HepG2 (cell line): ENCODE data around the gene MYRFL. TPM values are rescaled to one million over a fixed set of nuclear protein-coding genes. Genes with fewer than 3 reads are reported as not detected.

Experiments
- FIP1L1 ChIP-seq: fragments of 200-400 bp; formaldehyde crosslinking; IDR thresholded peaks from 2 replicates; pipeline ENCODE4 v1.6.1; 2018; ENCODE audit warnings: low read depth, mild to moderate bottlenecking, low read length, moderate library complexity, borderline replicate concordance; ENCODE audit not compliant: insufficient read depth
- GABPB1 ChIP-seq: IDR thresholded peaks from 2 replicates; pipeline ENCODE4 v1.6.1; 2016; ENCODE audit warnings: mild to moderate bottlenecking, missing genetic modification reagents, moderate library complexity, missing compliant biosample characterization
- MEIS1 ChIP-seq: sonication (generic); formaldehyde crosslinking; IDR thresholded peaks from 2 replicates; pipeline ENCODE4 v1.9.0; 2021; ENCODE audit warnings: mild to moderate bottlenecking, missing genetic modification reagents, moderate library complexity, borderline replicate concordance
- MIER2 ChIP-seq: IDR thresholded peaks from 2 replicates; pipeline ENCODE4 v1.6.1; 2016; ENCODE audit warnings: missing biosample characterization, missing genetic modification reagents
- NFYB ChIP-seq: sonication (generic); formaldehyde crosslinking; IDR thresholded peaks from 2 replicates; pipeline ENCODE4 v1.4.0; 2020; ENCODE audit warnings: missing genetic modification reagents
- RFX5 ChIP-seq: IDR thresholded peaks from 2 replicates; pipeline ENCODE4 v1.6.1; 2011; ENCODE audit warnings: low read depth, low read length, improper control_type of control experiment
- TBX2 ChIP-seq: sonication (generic); formaldehyde crosslinking; IDR thresholded peaks from 2 replicates; pipeline ENCODE4 v1.5.0; 2020; ENCODE audit warnings: missing genetic modification reagents, mild to moderate bottlenecking, borderline replicate concordance
- TCF12 ChIP-seq, 2 experiments: fragments of 450-650 bp in 1 of 2; sonication (generic) in 1 of 2; formaldehyde crosslinking in 1 of 2; IDR thresholded peaks; 2 replicates each; pipeline versions ENCODE4 v1.6.1 to v1.8.0; 2017 to 2022; ENCODE audit warnings: antibody characterized with exemption in 1 of 2, mild to moderate bottlenecking in 1 of 2, missing genetic modification reagents in 1 of 2, moderate library complexity in 1 of 2
- TEAD3 ChIP-seq: optimal IDR thresholded peaks from 2 replicates; pipeline ENCODE3; 2016; ENCODE audit warnings: borderline replicate concordance
- ZNF138 ChIP-seq: sonication (generic); formaldehyde crosslinking; IDR thresholded peaks from 2 replicates; pipeline ENCODE4 v1.5.0; 2020; ENCODE audit warnings: mild to moderate bottlenecking, low read depth, missing genetic modification reagents
- ZNF296 ChIP-seq: sonication (generic); formaldehyde crosslinking; conservative IDR thresholded peaks from 2 replicates; pipeline ENCODE4 v1.5.0; 2020; ENCODE audit warnings: mild to moderate bottlenecking, missing genetic modification reagents
- ZNF441 ChIP-seq: sonication (generic); formaldehyde crosslinking; IDR thresholded peaks from 2 replicates; pipeline ENCODE4 v1.7.0; 2021; ENCODE audit warnings: missing genetic modification reagents, borderline replicate concordance
- ZNF468 ChIP-seq: sonication (generic); formaldehyde crosslinking; IDR thresholded peaks from 2 replicates; pipeline ENCODE4 v1.8.0; 2022; ENCODE audit warnings: mild to moderate bottlenecking, moderate library complexity, missing genetic modification reagents
- ZNF569 ChIP-seq: sonication (generic); formaldehyde crosslinking; IDR thresholded peaks from 2 replicates; pipeline ENCODE4 v1.5.0; 2020; ENCODE audit warnings: mild to moderate bottlenecking, missing genetic modification reagents, moderate library complexity, borderline replicate concordance
- ZSCAN31 ChIP-seq: sonication (generic); formaldehyde crosslinking; IDR thresholded peaks from 2 replicates; pipeline ENCODE4 v1.5.0; 2020; ENCODE audit warnings: low read depth, mild to moderate bottlenecking, missing genetic modification reagents
- polyA plus RNA-seq, 8 experiments: library from polyadenylated mRNA; depleted of rRNA in 3 of 8; stranded (reverse) in 7 of 8; unstranded in 1 of 8; fragments of >200 nt; fragmentation: Illumina TruSeq in 4 of 8; extraction: Trizol in 4 of 8; gene quantifications; 2 replicates each; pipeline versions ENCODE4 v1.2.1 to v1.2.3, GENCODE V29; 2011 to 2016; ENCODE audit warnings: low read depth in 4 of 8, missing spikeins in 1 of 8, mixed read lengths in 1 of 8; ENCODE audit not compliant: insufficient read depth in 1 of 8
- total RNA-seq, 5 experiments: library from RNA; depleted of rRNA; stranded (reverse); fragments of >200 nt; fragmentation: Illumina TruSeq; extraction: Trizol; gene quantifications; 2 replicates each; pipeline ENCODE4 v1.2.3, GENCODE V29; 2016; ENCODE audit warnings: low read depth in 1 of 5
- TF ChIP-seq, protein P1 (sequence below): IDR thresholded peaks from 2 replicates; pipeline ENCODE4 v1.6.1; 2016; ENCODE audit warnings: low read depth, missing genetic modification reagents, missing compliant biosample characterization
- TF ChIP-seq, protein P2 (sequence below): fragments of 450-650 bp; IDR thresholded peaks from 2 replicates; pipeline ENCODE4 v1.6.1; 2017; ENCODE audit warnings: mild to moderate bottlenecking
- TF ChIP-seq, protein P3 (sequence below): sonication (generic); formaldehyde crosslinking; IDR thresholded peaks from 2 replicates; pipeline ENCODE4 v1.4.0; 2020; ENCODE audit warnings: missing genetic modification reagents, low read depth, mild to moderate bottlenecking, borderline replicate concordance
- TF ChIP-seq, protein P4 (sequence below): sonication (generic); formaldehyde crosslinking; IDR thresholded peaks from 2 replicates; pipeline ENCODE4 v1.8.0; 2022; ENCODE audit warnings: missing genetic modification reagents, mild to moderate bottlenecking, borderline replicate concordance

MYRFL gene
- total and polyA plus RNA-seq, 2 of the 13 experiments (the other 11 are each of a cell fraction or from before 2014, with no cell fraction given), result 0.09 to 0.11 TPM

DNA sequence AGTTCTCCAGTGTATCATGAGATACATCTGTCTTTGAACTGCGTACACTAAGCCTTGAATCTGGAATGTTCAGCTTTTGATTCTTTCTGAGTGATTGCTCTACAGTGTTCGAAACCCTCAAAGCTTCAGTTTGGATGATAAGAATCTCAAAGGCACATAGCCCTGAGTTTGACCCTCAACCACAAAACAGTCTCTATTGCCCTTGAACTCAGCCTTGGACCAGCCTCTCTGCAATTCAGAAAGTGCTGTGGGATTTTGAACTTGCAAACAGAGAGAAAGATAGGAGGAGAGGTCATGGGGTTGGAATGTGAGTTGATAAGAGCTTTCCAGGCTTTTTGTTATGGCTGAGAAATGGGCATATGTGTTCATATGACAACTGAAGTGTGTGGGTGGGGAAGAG lies 100.3 kb downstream of the MYRFL start (continued):
- TF ChIP-seq, protein P1, sequence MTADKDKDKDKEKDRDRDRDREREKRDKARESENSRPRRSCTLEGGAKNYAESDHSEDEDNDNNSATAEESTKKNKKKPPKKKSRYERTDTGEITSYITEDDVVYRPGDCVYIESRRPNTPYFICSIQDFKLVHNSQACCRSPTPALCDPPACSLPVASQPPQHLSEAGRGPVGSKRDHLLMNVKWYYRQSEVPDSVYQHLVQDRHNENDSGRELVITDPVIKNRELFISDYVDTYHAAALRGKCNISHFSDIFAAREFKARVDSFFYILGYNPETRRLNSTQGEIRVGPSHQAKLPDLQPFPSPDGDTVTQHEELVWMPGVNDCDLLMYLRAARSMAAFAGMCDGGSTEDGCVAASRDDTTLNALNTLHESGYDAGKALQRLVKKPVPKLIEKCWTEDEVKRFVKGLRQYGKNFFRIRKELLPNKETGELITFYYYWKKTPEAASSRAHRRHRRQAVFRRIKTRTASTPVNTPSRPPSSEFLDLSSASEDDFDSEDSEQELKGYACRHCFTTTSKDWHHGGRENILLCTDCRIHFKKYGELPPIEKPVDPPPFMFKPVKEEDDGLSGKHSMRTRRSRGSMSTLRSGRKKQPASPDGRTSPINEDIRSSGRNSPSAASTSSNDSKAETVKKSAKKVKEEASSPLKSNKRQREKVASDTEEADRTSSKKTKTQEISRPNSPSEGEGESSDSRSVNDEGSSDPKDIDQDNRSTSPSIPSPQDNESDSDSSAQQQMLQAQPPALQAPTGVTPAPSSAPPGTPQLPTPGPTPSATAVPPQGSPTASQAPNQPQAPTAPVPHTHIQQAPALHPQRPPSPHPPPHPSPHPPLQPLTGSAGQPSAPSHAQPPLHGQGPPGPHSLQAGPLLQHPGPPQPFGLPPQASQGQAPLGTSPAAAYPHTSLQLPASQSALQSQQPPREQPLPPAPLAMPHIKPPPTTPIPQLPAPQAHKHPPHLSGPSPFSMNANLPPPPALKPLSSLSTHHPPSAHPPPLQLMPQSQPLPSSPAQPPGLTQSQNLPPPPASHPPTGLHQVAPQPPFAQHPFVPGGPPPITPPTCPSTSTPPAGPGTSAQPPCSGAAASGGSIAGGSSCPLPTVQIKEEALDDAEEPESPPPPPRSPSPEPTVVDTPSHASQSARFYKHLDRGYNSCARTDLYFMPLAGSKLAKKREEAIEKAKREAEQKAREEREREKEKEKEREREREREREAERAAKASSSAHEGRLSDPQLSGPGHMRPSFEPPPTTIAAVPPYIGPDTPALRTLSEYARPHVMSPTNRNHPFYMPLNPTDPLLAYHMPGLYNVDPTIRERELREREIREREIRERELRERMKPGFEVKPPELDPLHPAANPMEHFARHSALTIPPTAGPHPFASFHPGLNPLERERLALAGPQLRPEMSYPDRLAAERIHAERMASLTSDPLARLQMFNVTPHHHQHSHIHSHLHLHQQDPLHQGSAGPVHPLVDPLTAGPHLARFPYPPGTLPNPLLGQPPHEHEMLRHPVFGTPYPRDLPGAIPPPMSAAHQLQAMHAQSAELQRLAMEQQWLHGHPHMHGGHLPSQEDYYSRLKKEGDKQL, result peak; percentile 87; the same call in 1 of the 2 replicates
- TF ChIP-seq, protein P2, sequence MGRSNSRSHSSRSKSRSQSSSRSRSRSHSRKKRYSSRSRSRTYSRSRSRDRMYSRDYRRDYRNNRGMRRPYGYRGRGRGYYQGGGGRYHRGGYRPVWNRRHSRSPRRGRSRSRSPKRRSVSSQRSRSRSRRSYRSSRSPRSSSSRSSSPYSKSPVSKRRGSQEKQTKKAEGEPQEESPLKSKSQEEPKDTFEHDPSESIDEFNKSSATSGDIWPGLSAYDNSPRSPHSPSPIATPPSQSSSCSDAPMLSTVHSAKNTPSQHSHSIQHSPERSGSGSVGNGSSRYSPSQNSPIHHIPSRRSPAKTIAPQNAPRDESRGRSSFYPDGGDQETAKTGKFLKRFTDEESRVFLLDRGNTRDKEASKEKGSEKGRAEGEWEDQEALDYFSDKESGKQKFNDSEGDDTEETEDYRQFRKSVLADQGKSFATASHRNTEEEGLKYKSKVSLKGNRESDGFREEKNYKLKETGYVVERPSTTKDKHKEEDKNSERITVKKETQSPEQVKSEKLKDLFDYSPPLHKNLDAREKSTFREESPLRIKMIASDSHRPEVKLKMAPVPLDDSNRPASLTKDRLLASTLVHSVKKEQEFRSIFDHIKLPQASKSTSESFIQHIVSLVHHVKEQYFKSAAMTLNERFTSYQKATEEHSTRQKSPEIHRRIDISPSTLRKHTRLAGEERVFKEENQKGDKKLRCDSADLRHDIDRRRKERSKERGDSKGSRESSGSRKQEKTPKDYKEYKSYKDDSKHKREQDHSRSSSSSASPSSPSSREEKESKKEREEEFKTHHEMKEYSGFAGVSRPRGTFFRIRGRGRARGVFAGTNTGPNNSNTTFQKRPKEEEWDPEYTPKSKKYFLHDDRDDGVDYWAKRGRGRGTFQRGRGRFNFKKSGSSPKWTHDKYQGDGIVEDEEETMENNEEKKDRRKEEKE, result no peak
- TF ChIP-seq NFYB (CRISPR knock-in tag) (no peak), TEAD3 (peak; percentile 95), ZNF138 (CRISPR knock-in tag) (no peak), RFX5 (no peak), FIP1L1 (no peak), MIER2 (no peak), ZNF569 (CRISPR knock-in tag) (no peak), ZNF296 (no peak), GABPB1 (CRISPR knock-in tag) (no peak), ZNF468 (CRISPR knock-in tag) (no peak), TBX2 (CRISPR knock-in tag) (peak; percentile 55; the same call in 1 of the 2 replicates), ZNF441 (CRISPR knock-in tag) (no peak), ZSCAN31 (CRISPR knock-in tag) (no peak), MEIS1 (CRISPR knock-in tag) (no peak), TCF12 (IDR thresholded peaks at IDR 0.05) (no peak), TCF12 (CRISPR knock-in tag; IDR thresholded peaks at IDR 0.05) (0 out of 2 replicates have a peak, but pooled peaks have one; percentile 34)
- TF ChIP-seq, protein P3, sequence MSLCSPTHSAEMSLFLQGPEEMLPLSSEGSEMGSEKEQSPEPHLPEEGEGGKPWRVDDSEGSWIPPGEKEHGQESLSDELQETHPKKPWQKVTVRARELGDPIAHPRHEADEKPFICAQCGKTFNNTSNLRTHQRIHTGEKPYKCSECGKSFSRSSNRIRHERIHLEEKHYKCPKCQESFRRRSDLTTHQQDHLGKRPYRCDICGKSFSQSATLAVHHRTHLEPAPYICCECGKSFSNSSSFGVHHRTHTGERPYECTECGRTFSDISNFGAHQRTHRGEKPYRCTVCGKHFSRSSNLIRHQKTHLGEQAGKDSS (CRISPR knock-in tag), result no peak
- TF ChIP-seq, protein P4, sequence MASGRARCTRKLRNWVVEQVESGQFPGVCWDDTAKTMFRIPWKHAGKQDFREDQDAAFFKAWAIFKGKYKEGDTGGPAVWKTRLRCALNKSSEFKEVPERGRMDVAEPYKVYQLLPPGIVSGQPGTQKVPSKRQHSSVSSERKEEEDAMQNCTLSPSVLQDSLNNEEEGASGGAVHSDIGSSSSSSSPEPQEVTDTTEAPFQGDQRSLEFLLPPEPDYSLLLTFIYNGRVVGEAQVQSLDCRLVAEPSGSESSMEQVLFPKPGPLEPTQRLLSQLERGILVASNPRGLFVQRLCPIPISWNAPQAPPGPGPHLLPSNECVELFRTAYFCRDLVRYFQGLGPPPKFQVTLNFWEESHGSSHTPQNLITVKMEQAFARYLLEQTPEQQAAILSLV, result no peak
